Adrenal gland (tissue), 5 donors: ENCODE data around the gene SLC22A5.

Experiments
- POLR2A ChIP-seq, 2 donors: fragments of 450-650 bp; IDR thresholded peaks; one replicate each; pipeline ENCODE4 v1.6.1; 2017; ENCODE audit warnings: antibody characterized with exemption in 2 of 2, mild to moderate bottlenecking in 2 of 2, moderate library complexity in 1 of 2
- TF ChIP-seq, protein P1 (sequence below), 6 experiments: fragments of 450-650 bp in 4 of 6; fragments of 200-600 bp in 2 of 6; sonication (generic) in 1 of 6; IDR thresholded peaks; 1 replicate in 5 of 6; 2 replicates in 1 of 6; pipeline versions ENCODE4 v1.5.1 to v1.8.0; 2016 to 2021; ENCODE audit warnings: antibody characterized with exemption in 6 of 6, mild to moderate bottlenecking in 2 of 6, moderate library complexity in 1 of 6
- donor health status: DM: no; HTN: no; CAD: no.

DNA sequence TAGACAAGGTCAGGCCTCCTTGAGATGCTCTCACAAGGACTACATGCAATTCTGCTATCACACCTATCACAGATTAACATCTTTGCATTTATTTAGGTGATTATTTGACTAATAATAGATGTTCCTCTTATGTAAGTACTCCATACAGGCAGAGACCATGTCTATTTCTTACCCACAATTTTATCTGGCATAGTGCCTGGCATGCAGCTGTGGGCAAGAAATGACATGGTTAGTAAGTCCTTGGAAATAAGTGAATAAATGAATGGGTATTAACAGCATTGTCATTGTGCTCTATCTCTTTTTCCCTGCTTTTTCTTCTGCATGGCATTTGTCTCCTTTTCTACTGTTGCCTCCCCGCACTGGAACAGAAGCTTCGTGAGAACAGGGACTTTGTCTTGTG, 49.4 kb downstream of the SLC22A5 start:
- TF ChIP-seq, protein P1, sequence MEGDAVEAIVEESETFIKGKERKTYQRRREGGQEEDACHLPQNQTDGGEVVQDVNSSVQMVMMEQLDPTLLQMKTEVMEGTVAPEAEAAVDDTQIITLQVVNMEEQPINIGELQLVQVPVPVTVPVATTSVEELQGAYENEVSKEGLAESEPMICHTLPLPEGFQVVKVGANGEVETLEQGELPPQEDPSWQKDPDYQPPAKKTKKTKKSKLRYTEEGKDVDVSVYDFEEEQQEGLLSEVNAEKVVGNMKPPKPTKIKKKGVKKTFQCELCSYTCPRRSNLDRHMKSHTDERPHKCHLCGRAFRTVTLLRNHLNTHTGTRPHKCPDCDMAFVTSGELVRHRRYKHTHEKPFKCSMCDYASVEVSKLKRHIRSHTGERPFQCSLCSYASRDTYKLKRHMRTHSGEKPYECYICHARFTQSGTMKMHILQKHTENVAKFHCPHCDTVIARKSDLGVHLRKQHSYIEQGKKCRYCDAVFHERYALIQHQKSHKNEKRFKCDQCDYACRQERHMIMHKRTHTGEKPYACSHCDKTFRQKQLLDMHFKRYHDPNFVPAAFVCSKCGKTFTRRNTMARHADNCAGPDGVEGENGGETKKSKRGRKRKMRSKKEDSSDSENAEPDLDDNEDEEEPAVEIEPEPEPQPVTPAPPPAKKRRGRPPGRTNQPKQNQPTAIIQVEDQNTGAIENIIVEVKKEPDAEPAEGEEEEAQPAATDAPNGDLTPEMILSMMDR (IDR thresholded peaks at IDR 0.05): no peak
- TF ChIP-seq POLR2A (IDR thresholded peaks at IDR 0.05): no peak
